Left kidney (tissue), 2 donors: ENCODE results near the gene TICAM1. TPM values are rescaled to one million over a fixed set of nuclear protein-coding genes. Genes with fewer than 3 reads are reported as not detected.
"Not testable (repeated sequence)": the region's sequence is repeated elsewhere in the genome, so short reads cannot be mapped to it uniquely, and the experiment has no call there.

Experiments used
- DNase-seq: peaks from one replicate; pipeline ENCODE4 v3.0.0-alpha.2; 2013
- polyA plus RNA-seq: library from polyadenylated mRNA; unstranded; fragments of 120-200 nt; gene quantifications from one replicate; pipeline ENCODE4 v1.2.1, GENCODE V29; 2013; ENCODE audit not compliant: insufficient read length

TICAM1 gene
- polyA plus RNA-seq, 1 donor: 4.5 TPM

DNA sequence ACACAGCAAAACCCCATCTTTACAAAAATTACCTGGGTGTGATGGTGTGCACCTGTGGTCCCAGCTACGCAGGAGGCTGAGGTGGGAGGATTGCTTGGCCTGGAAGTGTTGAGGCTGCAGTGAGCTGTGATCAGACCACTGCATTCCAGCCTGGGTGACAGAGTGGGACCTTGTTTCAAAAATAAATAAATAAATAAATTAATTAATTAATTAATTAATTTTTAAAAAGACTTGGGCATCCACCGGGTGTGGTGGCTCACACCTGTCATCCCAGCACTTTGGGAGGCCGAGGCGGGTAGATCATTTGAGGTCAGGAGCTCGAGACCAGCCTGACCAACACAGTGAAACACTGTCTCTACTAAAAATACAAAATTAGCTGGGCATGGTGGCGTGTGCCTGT, 26.4 kb downstream of the TICAM1 start:
- DNase-seq: not testable (repeated sequence)

DNA sequence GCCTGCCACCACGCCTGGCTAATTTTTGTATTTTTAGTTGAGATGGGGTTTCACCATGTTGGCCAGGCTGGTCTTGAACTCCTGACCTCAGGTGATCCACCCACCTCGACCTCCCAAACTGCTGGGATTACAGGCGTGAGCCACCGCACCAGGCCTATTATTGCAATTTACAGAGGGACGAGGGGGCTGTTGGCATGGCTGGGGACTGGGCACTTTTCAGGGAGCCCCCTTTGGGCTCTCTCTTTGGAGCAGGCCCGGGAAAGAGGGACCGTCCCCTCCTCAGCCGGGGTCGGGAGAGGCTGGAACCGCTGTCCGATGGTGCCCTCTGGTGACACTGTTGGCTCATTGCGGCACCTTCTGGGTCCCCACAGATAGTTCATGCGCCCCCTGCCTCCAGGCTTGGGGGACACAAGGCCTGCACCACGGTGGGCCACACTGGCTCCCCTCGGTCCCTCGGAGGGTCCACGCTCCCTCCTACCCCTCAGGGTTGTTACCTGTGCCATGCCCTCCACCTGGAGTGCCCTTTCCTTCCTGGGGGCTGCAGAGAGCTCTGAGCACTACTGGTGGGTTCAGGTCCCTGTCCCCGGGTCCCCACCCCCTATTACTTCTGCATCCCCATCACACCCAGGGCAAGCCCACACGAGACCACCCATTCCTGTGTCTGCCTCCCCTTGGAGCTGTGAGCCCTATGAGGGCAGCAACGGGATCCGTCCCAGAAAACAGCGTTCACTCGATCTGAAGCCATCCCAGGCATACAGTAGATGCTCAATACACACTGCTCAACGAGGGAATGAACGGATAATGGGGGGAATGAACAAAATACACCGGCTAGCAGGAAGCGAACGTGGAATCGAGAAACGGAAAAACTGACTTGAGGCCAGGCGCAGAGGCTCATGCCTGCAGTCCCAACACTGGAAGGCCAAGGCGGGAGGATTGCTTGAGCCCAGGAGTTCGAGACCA, 27.5 kb downstream of the TICAM1 start:
- DNase-seq: peak; percentile 43

DNA sequence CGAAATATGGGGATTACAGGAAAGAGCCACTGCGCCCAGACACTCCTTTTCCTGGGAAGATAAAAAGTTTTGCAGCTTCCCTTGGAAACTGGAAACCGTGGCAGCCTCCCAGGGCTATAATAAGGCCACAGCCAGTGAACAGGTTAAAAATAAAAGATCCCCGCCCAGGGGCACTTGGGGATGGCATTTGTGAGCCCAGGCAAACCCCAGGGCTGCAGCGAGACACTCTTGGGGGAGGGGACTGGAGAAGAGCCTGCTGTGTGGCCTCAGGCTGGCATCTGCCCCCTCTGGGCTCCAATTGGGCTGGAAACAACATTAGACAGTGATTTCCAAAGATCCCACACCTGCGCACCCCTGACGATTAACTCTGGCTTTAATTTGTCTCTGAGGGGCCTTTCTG, 28.8 kb downstream of the TICAM1 start:
- no peak for DNase-seq

DNA sequence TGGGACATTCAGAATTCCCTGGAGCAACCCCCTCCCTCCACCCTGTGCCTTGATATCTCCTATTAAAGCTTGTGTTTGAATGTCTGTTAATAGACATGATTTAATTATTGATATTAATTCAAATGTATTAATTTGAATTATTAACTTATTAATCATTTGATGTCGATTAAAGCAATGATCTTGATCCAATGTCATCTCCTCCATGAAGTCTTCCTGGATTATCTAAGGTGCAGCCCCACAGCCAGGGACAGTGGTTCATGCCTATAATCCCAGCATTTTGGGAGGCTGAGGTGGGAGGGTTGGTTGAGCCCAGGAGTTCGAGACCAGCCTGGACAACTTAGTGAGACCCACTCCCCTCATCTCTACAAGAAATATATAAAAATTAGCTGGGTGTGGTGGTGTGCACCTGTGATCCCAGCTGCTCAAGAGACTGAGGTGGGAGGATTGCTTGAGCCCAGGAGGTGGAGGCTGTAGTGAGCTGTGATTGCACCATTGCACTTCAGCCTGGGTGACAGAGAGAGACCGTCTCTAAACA, 30.4 kb downstream of the TICAM1 start:
- no peak for DNase-seq

DNA sequence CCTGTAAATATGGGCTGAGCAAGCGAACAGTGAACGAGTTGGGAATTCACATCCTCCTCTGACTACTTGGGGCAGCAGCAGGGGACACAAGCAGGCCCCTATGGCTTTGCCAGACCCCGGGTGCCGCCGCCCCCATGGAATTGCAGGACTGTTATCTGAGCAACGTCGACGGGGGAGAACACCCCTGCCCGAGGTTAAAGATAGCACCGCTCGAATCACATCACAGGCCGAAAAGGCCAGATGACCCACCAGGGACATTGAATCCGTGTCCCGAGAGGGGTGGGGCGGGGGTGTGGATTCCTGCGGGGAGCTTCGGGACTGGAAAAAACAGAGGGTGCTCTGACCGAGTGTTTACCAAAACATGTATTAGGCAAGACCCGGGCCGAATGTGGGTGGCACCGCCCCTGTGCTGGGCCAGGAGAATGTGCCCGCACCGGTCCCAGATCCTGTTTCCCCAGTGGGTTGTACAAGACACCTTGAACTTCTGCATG, 30.9 kb downstream of the TICAM1 start:
- no peak for DNase-seq

DNA sequence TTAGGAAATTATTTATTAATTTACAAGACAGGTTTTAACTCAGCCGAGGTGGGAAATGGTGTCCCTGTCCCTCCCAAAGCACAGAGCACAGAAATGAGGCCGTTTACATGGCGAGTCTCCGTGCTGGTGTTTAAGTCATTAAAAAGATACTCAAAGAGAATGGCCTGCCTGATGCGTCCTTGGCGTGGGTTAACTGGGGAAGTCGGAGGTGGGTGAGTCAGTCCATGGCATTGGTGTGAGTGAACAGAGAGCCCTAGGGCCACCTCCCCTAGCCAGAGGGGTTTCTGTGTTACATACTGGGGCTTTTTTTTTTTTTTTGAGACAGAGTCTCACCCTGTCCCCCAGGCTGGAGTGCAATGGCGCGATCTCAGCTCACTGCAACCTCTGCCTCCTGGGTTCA, 36.1 kb downstream of the TICAM1 start:
- no peak for DNase-seq

DNA sequence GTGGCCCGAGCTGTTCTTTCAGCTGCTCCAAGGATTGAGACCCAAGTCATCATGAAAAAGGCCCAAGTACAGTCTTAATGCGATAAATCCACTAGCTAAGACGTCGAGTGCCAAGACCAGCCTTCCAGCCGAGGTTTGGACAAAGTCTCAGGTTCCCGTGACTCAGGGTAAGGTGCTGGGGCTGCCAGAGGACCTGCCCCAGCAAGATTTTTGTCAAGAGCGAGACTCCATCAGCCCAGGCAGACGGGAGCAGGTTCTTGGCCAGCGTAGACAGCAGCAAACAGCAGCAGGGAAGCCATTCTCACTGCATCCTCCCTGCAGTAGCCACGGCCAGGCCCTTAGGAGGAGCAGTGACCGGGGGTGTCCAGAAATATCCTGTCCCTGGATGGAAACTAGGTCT, 36.5 kb downstream of the TICAM1 start:
- no peak for DNase-seq

DNA sequence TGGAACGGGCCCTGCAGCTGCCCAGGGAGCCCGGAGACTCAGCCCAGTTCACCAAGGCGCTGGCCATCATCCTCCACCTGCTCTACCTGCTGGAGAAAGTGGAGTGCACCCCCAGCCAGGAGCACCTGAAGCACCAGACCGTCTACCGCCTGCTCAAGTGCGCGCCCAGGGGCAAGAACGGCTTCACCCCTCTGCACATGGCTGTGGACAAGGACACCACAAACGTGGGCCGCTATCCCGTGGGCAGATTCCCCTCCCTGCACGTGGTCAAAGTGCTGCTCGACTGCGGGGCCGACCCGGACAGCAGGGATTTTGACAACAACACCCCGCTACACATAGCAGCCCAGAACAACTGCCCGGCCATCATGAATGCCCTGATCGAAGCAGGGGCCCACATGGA, 38.2 kb downstream of the TICAM1 start:
- not testable (repeated sequence) for DNase-seq

DNA sequence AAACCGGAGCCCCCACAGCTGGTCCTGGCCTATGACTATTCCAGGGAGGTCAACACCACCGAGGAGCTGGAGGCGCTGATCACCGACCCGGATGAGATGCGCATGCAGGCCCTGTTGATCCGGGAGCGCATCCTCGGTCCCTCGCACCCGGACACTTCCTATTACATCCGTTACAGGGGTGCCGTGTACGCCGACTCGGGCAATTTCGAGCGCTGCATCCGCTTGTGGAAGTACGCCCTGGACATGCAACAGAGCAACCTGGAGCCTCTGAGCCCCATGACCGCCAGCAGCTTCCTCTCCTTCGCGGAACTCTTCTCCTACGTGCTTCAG, 38.7 kb downstream of the TICAM1 start:
- DNase-seq: not testable (repeated sequence)

DNA sequence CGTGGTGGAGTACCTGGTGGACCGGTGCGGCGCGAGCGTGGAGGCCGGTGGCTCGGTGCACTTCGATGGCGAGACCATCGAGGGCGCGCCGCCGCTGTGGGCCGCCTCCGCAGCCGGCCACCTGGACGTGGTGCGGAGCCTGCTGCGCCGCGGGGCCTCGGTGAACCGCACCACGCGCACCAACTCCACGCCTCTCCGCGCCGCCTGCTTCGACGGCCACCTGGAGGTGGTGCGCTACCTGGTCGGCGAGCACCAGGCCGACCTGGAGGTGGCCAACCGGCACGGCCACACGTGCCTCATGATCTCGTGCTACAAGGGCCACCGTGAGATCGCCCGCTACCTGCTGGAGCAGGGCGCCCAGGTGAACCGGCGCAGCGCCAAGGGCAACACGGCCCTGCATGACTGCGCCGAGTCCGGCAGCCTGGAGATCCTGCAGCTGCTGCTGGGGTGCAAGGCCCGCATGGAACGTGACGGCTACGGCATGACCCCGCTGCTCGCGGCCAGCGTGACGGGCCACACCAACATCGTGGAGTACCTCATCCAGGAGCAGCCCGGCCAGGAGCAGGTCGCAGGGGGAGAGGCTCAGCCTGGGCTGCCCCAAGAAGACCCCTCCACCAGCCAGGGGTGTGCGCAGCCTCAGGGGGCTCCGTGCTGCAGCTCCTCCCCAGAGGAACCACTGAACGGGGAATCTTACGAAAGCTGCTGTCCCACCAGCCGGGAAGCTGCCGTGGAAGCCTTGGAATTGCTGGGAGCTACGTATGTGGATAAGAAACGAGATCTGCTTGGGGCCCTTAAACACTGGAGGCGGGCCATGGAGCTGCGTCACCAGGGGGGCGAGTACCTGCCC, 39.3 kb downstream of the TICAM1 start:
- not testable (repeated sequence) for DNase-seq

DNA sequence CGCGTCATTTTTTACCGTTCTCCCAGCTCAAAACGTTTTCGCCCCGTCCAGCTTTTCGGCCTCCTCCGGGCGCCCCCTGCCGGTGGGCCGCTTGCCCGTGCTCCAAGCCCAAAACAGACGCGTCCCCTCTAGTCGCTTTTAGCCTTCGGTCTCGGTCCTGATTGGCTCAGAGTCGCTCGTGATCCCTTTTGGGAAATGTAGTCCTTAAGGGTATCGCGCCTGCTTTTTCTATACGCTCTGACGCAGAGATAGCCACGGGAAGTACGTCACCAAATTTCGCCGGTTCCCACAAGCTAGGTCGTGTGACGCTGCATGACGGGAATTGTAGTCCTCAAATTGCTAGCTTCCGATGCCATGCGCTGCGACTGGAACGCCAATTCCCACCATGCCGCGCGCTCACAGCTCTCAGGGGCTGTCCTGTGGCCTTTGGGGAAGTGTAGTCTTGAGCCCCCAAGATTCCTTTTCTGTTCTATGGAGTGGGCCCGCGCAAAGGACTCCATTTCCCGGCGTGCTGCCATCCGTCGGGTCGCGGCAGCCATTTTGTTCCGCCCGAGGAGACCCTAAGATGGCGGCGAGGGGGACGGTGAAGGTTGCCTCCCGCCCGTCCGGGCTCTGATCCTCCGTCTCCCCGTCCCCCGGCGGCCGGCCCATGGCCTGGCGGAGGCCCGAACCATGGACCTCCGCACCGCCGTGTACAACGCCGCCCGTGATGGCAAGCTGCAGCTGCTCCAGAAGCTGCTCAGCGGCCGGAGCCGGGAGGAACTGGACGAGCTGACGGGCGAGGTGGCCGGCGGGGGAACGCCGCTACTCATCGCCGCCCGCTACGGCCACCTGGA, 40.1 kb downstream of the TICAM1 start, which contains the start of gene FEM1A:
TSS of gene FEM1A (plus strand) at position 552 of the 836 bp plus-strand sequence. CDS start at position 673, 121 bp downstream.
- DNase-seq: peak; percentile 100

DNA sequence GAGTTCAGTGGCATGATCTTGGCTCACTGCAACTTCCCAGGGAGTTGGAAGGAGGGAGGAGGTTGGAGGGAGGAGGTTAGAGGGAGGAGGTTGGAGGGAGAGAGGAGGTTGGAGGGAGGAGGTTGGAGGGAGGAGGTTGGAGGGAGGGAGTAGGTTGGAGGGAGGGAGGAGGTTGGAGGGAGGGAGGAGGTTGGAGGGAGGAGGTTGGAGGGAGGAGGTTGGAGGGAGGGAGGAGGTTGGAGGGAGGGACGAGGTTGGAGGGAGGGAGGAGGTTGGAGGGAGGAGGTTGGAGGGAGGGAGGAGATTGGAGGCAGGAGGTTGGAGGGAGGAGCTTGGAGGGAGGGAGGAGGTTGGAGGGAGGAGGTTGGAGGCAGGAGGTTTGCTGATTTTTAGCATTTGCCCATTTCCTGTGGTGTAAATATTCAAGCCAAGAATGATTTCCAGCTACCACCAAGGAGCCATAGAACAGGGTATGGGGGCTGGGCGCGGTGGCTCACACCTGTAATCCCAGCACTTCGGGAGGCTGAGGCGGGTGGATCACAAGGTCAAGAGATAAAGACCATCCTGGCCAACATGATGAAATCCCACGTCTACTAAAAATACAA, 45.0 kb downstream of the TICAM1 start:
- not testable (repeated sequence) for DNase-seq

DNA sequence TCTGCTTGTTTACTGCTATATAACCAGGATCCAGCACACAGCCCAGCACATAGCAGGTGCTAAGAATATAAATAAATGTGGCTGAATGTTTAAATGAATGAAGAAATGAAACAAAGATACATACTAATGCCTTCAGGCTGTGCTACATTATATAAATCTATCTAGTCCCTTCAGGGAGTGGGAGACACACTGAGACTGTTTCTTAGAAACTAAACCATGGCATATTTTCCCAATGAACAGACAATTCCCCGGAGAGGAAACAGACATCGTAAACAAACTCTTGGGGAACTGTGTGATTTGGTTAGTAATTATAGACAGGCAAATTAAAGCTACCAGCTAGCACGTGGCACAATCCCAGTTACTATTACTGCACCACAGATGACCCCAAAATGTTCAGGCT, 49.7 kb downstream of the TICAM1 start:
- no peak for DNase-seq

DNA sequence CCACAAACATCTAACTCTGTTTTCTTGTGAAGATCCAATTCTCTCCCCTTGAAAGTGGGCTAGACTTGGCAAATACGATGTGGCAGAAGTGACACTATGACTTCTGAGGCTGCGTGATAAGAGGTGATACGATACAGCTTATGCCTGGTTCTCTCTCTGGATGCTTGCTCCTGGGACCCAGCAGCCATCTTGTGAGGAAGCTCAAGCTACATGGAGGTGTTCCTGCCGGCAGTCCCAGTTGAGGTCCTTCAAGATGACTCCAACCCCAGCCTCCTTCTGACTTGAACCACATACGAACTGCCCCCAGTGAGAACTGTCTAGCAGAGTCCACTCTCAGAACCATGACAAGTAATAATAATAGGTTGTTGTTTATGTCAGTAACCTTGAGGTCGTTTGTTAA, 50.7 kb downstream of the TICAM1 start:
- no peak for DNase-seq

DNA sequence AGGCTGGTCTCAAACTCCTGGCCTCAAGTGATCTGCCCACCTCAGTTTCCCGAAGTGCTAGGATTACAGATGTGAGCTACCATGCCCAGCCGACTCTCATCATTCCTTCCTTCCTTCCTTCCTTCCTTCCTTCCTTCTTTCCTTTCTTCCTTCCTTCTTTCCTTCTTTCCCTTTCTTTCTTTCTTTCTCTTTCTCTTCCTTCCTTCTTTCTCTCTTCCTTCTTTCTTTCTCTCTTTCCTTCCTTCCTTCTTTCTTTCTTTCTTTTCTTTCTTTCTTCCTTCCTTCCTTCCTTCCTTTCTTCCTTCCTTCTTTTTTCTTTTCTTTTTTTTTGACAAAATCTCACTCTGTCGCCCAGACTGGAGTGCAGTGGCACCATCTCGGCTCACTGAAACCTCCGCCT, 53.4 kb downstream of the TICAM1 start:
- not testable (repeated sequence) for DNase-seq

DNA sequence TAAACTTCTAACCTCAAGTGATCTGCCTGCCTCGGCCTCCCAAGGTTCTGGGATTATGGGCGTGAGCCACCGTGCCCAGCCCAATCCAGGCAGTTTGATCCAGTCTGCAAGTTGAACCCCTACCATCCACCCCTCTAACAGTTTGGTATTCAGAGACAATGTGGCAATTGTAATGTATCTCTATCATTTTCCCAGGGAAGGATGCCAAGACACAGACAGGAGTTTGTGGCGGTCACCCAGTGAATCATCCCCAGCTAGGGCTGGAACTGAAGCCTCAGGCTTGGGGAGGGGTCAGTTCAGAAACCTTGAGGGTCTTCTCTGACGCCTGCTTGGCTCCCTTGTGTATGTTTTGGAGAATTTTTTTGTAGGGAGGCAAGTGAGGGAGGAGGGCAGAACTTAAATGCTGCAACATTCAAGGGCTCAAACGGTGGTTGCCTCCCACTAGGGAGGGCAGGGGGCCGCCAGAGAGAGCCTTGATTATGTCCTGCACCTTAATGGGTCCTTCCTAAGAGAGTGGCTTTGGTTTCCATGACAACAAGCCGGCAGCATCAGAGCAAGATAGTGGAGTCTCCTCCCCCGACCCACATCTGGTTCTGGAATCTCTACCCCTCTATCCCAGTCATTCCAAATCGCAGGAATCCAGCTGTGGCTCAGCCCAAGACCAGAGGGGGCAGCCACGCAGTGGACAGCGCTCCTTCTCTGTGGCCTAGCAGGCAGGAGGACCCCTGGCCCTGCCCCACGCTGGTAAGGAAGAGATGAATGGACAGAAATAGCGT, 54.9 kb downstream of the TICAM1 start:
- DNase-seq: no peak

DNA sequence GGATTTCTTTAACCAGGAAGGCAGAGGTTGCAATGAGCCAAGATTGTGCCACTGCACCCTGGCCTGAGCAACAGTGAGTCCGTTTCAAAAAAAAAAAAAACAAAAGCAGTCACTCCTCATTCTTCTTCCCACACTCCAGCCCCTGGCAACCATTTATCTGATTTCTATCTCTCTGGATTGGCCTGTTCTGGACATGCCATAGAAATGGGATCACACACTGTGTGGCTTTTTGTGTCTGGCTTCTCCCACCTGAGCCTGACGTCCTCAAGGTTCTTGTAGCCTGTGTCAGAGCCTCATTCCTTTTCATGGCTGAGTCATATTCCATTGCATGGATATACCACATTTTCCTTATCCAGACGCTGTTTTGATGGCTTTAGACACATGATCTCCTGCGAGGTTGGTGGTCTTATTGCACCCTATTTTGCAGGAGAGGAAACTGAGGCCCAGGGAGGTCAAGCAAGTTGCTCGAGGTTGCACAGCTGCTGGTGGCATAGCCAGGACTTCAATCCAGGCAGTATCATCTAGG, 55.8 kb downstream of the TICAM1 start:
- no peak for DNase-seq

DNA sequence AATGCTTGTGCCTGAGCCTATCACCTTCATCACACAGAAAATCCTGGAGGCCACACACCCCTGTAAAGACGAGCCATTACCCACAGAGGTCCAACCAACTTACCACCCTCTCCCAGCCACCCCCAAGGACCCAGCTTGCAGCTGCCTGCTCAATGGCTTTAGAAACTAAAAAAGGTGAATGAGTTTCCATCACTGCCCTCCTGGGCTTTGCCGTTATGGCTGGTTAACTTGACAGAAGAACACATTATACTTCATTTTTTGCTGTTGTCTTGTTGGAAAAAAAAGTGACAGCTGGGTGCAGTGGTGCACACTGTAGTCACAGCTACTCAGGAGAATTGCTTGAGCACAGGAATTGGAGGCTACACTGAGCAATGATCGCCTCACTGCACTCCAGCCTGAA, 57.4 kb downstream of the TICAM1 start:
- no peak for DNase-seq

DNA sequence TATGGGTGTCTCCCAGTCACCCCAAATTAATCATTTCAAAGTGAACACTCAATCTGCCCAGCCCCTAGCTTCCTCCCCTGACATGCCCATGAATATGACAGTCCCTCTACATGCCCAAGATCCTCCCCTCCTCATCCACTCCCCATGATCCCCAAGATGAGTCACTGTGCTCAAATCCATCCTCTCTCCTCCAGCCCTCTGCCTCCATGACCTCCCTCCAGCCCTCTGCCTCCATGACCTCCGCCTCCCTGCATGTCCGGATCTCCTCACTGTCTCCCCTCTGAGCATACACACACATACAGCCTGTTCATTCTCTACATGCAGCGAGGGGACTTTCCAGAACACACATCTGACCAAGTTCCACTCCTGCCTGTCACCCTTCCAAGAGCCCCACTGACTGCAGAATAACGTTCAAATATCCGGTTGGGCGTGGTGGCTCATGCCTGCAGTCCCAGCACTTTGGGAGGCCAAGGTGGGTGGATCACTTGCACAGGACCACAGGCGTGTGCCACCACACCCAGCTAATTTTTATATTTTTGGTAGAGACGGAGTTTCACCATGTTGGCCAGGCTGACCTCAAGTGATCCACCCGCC, 58.4 kb downstream of the TICAM1 start:
- DNase-seq: no peak

DNA sequence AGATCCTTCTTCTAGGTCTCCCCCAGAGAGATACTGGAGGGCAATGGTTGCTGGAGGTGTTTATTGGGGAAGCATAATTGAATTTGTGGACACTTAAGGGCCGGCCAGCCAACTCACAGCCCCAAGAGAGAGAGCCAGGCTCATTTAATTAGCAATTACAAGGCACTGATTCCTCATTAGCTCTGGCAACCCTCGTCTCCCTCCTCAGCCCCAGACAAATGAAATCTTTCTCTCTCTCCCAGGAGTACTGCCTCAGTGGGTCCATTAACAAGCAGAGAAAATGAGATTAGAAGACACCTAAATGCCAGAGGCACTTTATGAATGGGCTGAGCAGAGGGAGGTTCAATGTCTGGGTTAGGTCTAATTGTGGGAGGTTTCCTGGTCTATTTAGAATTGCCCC, 58.9 kb downstream of the TICAM1 start:
- no peak for DNase-seq
